ENCODE data around the gene FAM89B. TPM values are rescaled to one million over a fixed set of nuclear protein-coding genes. Genes with fewer than 3 reads are reported as not detected.

Gene FAM89B
- total and polyA plus RNA-seq, 2 donors (not counting 1 experiment from before 2014, with no cell fraction given) = 17.5 to 18.2 TPM

GRCh38 chr11:65542738-65543390 is 29.5 kb upstream of the FAM89B start:
- no peak overlapping the region for H3K4me2 ChIP-seq (ENCODE audit: extremely low read depth, insufficient read depth, low read length)
- no peaks in the 10 kb centered on the region for H4K20me1 ChIP-seq (ENCODE audit: control insufficient read depth, extremely low read depth, insufficient read depth, low read length)
- DNase-seq (ENCODE audit: low read depth in 2 of 2) = no peak
- peaks cover 8% of the 10 kb centered on the region for H3K4me1 ChIP-seq (ENCODE audit: control insufficient read depth, extremely low read depth, insufficient read depth, low read length)
- no peaks in the 10 kb centered on the region for H3K9me3 ChIP-seq (ENCODE audit: control insufficient read depth, insufficient read depth, low read depth, low read length)
- H3K4me3 ChIP-seq (replicated peaks in 1 of 4; ENCODE audit: control extremely low read depth in 1 of 4, insufficient read depth in 1 of 4, low read depth in 3 of 4, low read length in 4 of 4) = no peak overlapping the region
- TF ChIP-seq EZH2 (IDR thresholded peaks at IDR 0.05; ENCODE audit: low read length, missing control alignments) = no peak
- TF ChIP-seq CTCF (conservative IDR thresholded peaks at IDR 0.05 in 1 of 2, IDR thresholded peaks at IDR 0.05 in 1 of 2; ENCODE audit: low read depth in 1 of 2, low read length in 2 of 2) = no peak
- no peak overlapping the region for H3K27ac ChIP-seq (ENCODE audit: insufficient read depth, low read length)
- no peak overlapping the region for H3K9ac ChIP-seq (ENCODE audit: insufficient read depth, low read length)
- H3K36me3 ChIP-seq (ENCODE audit: control insufficient read depth, insufficient read depth, low read length) = peaks cover 33% of the 10 kb centered on the region
- H3K27me3 ChIP-seq (ENCODE audit: control insufficient read depth, insufficient read depth, low read length) = no peaks in the 10 kb centered on the region
- H3K79me2 ChIP-seq (ENCODE audit: control insufficient read depth, insufficient read depth, low read length) = no peaks in the 10 kb centered on the region
- H2AFZ ChIP-seq (ENCODE audit: low read length) = no peak overlapping the region

GRCh38 chr11:65545853-65546216 is 26.5 kb upstream of the FAM89B start:
- no peaks in the 10 kb centered on the region for H3K27me3 ChIP-seq (ENCODE audit: control insufficient read depth, insufficient read depth, low read length)
- H3K9ac ChIP-seq (ENCODE audit: insufficient read depth, low read length) = no peak overlapping the region
- peaks cover 20% of the 10 kb centered on the region for H3K36me3 ChIP-seq (ENCODE audit: control insufficient read depth, insufficient read depth, low read length)
- H3K4me2 ChIP-seq (ENCODE audit: extremely low read depth, insufficient read depth, low read length) = no peak overlapping the region
- peaks cover 6% of the 10 kb centered on the region for H3K4me1 ChIP-seq (ENCODE audit: control insufficient read depth, extremely low read depth, insufficient read depth, low read length)
- TF ChIP-seq EZH2 (IDR thresholded peaks at IDR 0.05; ENCODE audit: low read length, missing control alignments) (no peak), CTCF (conservative IDR thresholded peaks at IDR 0.05 in 1 of 2, IDR thresholded peaks at IDR 0.05 in 1 of 2; ENCODE audit: low read depth in 1 of 2, low read length in 2 of 2) (no peak)
- DNase-seq (ENCODE audit: low read depth in 2 of 2) = no peak
- H3K27ac ChIP-seq (ENCODE audit: insufficient read depth, low read length) = no peak overlapping the region
- H2AFZ ChIP-seq (ENCODE audit: low read length) = no peak overlapping the region
- no peaks in the 10 kb centered on the region for H4K20me1 ChIP-seq (ENCODE audit: control insufficient read depth, extremely low read depth, insufficient read depth, low read length)
- H3K9me3 ChIP-seq (ENCODE audit: control insufficient read depth, insufficient read depth, low read depth, low read length) = no peaks in the 10 kb centered on the region
- no peaks in the 10 kb centered on the region for H3K79me2 ChIP-seq (ENCODE audit: control insufficient read depth, insufficient read depth, low read length)
- no peak overlapping the region for H3K4me3 ChIP-seq (replicated peaks in 1 of 4; ENCODE audit: control extremely low read depth in 1 of 4, insufficient read depth in 1 of 4, low read depth in 3 of 4, low read length in 4 of 4)

- Histone ChIP-seq H3K9me3 (ENCODE audit: control insufficient read depth, insufficient read depth, low read depth, low read length) (no peaks in the 10 kb centered on the region), H3K36me3 (ENCODE audit: control insufficient read depth, insufficient read depth, low read length) (peaks cover 20% of the 10 kb centered on the region), H3K4me3 (replicated peaks in 1 of 4; ENCODE audit: control extremely low read depth in 1 of 4, insufficient read depth in 1 of 4, low read depth in 3 of 4, low read length in 4 of 4) (no peak overlapping the region), H3K27ac (ENCODE audit: insufficient read depth, low read length) (no peak overlapping the region), H4K20me1 (ENCODE audit: control insufficient read depth, extremely low read depth, insufficient read depth, low read length) (no peaks in the 10 kb centered on the region), H3K4me1 (ENCODE audit: control insufficient read depth, extremely low read depth, insufficient read depth, low read length) (peaks cover under 1% of the 10 kb centered on the region), H3K79me2 (ENCODE audit: control insufficient read depth, insufficient read depth, low read length) (no peaks in the 10 kb centered on the region), H3K4me2 (ENCODE audit: extremely low read depth, insufficient read depth, low read length) (no peak overlapping the region), H3K9ac (ENCODE audit: insufficient read depth, low read length) (no peak overlapping the region), H3K27me3 (ENCODE audit: control insufficient read depth, insufficient read depth, low read length) (no peaks in the 10 kb centered on the region), H2AFZ (ENCODE audit: low read length) (no peak overlapping the region)
- TF ChIP-seq CTCF (conservative IDR thresholded peaks at IDR 0.05 in 1 of 2, IDR thresholded peaks at IDR 0.05 in 1 of 2; ENCODE audit: low read depth in 1 of 2, low read length in 2 of 2) = no peak
- TF ChIP-seq EZH2 (IDR thresholded peaks at IDR 0.05; ENCODE audit: low read length, missing control alignments) = no peak
- DNase-seq (ENCODE audit: low read depth in 2 of 2) = no peak
Measured at GRCh38 chr11:65546217-65546958, 25.9 kb upstream of the FAM89B start.

Data from fibroblast of lung (primary cell).